Measurements from ENCODE around the gene TAF15.

The TAF15 gene

DNA sequence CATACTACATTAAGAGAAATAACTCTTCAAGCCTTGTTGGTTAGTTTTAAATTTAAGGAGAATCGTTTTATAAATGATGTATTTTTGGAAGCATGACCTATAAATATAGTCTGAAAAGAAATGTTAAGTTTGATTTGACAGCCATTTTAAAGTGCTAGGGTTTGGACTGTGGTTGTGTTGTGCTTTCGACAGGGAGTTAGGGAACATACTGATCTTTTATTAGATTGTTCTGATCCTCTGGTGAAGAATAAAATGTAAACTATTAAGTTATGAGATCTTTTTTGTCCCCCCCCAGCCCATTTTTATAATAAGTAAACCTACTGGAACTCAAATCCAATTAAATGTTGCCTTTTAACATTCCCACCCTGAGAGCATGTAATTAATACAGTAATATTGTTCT lies 12.0 kb downstream of the TAF15 start:
- DNase-seq (ENCODE audit: low read depth): no peak

DNA sequence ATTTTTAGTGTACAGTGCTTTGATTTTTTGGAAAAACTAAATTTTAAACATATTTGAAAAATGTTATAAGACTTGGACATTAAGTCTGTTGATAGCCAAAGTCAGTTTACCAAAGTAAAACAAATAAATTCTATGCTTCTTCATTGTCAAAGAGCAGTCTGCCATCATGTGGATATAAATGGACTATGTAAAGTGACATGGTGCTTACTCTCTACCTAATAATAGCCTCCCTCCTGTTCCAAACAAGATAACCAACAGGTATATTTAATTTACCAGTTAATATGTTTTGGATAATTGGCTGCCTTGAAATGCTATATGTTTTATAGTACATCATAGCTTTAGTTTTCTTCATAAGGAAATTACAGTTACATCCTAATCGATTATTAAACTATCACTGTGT lies 15.9 kb downstream of the TAF15 start:
- no peak for DNase-seq (ENCODE audit: low read depth)

DNA sequence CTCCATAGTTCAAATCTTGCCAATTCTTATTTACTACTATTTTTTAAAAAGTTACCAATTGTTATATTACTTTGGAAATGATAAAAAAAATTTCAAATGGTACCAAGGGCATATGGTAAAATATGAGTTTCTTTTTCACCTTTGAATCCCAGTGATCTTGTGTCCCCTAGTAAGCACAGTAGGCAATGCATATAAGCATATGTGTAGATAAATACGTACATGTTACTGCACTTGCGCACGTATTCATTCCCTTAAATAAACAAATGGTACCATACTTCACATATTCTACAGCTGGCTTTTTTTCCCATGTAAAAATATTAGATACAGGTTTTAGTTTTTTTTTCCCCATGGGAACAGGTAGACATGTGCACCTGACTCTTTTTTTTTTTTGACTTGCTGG lies 31.8 kb downstream of the TAF15 start:
- no peak for DNase-seq (ENCODE audit: low read depth)

DNA sequence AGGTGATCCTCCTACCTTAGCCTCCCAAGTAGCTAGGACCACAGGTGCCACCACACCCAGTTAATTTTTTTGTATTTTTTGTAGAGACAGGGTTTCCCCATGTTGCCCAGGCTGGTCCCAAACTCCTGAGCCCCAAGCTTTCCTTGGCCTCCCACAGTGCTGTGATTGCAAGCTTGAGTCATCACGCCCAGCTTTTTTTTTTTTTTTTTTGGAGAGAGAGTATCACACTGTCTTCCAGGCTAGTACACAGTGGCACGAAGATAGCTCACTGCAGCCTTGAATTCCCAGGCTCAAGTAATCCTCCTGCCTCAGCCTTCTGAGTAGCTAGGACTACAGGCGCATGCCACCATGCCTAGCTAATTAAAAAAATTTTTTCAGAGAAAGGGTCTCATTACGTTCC lies 32.2 kb downstream of the TAF15 start:
- DNase-seq (ENCODE audit: low read depth): no peak

DNA sequence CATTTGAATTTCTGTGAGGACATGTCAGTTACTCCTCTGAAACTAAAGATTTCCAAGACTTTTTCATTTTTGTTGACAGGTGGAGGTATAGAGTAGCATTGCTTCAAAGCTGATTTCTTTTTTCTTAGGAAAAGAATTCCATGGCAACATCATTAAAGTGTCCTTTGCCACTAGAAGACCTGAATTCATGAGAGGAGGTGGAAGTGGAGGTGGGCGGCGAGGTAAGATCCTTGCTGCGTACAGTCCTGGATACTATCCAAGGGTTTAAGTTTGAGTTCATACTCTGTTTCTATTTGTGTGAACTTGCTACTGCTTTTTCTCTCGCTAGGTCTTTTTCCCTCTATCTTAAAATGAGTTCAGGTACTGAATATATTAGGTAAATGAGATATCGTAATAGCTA lies 33.0 kb downstream of the TAF15 start:
- DNase-seq (ENCODE audit: low read depth): no peak

DNA sequence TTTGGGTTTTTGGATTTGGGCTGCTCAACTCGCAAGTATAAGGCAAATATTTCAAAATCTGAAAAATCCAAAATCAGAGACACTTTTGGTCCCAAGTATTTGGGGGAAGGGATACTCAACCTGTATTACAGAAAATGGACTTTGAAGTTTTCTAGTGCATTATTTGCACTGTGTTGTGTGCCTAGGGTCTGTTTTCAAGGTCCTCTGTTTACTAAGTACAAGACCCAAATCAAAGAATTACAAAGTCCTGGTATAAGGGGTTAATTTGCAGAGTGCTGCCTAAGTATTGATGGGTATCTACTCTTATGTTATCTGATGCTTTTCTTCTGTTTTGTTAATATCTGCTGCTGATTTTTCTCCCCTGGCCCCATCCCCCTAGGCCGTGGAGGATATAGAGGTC lies 34.4 kb downstream of the TAF15 start:
- no peak for DNase-seq (ENCODE audit: low read depth)

DNA sequence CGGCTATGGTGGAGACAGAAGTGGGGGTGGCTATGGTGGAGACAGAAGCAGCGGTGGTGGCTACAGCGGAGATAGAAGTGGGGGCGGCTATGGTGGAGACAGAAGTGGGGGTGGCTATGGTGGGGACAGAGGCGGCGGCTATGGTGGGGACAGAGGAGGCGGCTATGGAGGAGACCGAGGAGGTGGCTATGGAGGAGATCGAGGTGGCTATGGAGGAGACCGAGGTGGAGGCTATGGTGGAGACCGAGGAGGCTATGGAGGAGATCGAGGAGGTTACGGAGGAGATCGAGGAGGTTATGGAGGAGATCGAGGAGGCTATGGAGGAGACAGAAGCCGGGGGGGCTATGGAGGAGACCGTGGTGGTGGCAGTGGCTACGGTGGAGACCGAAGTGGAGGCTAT lies 35.3 kb downstream of the TAF15 start:
- no peak for DNase-seq (ENCODE audit: low read depth)

DNA sequence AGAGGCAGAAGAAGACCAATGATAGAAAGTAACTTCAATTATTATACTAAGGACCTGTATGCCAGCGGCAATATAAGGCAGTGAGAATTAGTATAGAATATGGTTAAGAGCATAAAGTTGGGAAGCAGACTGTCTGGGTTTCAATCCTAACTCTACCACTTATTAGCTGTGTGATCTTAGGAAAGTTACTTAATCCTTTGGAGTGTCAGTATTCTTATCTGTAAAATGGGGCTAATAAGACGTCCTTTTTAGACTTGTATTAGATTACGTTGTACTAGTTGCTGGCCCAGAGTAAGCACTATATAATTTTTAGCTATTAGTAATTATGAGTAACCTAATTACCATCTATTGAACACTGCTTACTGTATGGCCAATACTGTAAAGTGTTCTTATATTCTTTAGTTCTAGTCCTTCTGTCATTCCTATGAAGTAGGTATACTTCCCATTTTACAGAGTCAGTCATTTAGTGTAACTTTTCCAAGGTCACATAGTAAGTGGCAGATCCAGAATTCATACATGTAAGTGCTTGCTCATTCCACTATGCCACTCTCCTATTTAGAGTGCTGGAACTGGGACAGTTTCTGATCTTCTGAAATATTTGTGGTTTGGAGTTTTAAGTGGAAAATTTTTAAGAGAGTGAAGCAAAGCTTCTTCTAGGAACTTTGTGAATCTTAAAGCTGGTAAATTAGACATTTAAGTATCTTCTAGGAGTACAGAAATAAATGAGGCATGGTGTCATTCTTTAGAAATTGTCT lies 36.9 kb downstream of the TAF15 start:
- DNase-seq (ENCODE audit: low read depth): no peak

DNA sequence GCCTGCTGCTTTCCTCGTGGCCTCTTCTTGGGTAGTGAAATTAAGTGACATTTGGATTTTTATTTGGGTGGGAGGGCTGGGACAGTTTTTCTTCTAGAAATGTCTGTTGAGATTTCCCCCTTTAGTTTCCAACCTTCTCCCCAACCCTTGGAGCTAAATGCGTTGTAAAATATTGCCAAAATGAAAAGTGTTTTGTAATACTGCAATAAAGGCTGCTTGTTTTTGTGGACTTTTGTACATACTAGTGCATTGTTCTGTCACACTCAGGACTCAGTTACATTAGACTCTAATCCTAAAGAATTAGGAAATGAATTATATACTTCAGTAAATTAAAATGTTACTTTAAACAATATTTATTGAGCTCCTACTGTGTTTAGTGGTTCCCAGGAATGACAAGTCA lies 37.7 kb downstream of the TAF15 start:
- no peak for DNase-seq (ENCODE audit: low read depth)

DNA sequence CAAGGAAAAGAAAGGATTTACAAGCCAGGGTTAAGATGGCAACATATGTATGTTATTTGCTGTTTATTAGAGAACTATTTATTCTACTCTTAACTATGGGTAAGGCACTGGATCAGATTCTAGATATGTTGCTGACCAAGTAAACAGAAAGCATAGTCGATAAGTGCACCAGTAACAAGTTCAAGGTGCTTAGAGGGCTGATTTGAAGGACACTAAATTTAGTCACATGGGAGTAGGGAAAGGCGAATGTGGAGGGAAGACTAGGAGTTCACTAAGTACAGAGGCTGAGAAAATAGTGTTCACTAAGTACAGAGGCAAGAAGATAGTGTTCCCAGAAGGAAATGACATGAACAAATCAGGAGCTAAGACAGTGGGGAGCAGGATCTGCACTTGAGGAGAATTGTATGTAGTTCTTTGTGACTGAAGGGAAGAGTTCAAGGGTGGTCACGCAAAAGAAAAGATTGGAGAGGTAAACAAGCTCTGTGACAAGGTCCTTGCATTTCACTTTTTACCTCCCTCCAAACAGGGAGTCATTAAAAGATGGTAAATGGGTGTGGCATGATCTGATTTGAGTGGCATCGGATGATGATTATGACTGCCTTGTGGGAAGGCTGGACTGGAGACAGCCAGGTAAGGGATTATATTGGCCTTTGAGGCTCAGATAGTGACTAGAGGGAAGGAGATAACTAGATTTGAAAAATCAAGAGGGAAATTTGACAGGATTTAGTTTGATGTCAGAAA lies 38.5 kb downstream of the TAF15 start:
- no peak for DNase-seq (ENCODE audit: low read depth)

DNA sequence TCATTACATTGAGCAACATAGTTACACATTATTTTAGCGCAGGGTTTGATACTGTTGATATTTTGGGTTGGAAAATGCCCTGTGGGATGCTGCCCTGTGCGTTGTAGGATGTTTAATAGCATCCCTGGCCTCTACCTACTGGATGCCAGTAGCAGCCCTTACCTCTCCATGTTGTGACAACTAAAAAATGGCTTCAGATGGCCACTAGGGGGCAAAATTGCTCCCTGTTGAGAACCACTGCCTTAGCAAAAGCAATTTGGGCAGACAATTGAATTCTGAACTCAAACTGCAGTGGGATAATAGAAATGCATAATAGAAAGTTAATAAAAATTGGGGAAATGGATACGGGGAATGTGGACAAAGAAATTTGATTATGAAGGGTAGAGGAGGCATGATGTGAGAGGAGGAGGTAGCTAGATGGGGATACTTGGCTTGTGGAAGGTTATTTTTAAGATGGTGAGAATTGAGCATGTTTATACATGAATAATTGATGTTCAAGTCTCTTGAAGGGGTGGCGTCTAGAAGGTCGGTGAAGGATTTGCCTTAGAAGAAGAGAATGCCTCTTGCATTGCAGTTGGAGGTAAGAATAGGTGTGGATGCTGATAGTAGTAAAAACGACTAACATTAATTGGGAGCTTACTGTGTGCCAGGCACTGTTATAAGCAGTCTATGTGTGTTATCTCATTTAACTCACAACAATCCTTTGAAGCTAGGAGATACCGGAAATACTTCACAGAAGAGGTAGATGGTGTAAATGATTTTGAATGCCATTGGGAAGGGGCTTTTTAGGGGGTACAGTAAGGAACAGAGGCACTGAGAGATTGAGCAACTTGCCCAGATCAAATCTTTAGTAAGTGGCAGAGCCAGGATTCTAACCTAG lies 40.4 kb downstream of the TAF15 start:
- no peak for DNase-seq (ENCODE audit: low read depth)

DNA sequence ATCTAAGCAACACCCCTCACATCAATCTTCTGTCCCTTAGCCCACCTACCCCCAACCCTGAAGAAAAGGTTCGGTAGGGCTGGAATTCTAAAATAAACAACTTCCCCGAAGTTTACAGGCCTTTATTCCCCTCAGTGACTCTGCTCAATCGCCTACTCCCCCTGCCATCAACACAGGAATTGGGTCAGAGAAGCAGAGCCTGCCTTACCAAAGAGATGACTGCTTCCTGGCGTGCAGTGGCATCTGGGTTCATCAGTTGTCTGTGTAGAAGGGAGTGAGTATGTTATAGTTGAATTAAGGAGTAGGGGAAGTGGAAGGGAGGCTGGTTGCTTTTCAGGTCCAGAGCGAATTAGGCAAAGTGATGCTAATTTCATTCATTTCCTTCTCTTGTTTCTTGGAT lies 46.7 kb downstream of the TAF15 start:
- DNase-seq (ENCODE audit: low read depth): no peak

DNA sequence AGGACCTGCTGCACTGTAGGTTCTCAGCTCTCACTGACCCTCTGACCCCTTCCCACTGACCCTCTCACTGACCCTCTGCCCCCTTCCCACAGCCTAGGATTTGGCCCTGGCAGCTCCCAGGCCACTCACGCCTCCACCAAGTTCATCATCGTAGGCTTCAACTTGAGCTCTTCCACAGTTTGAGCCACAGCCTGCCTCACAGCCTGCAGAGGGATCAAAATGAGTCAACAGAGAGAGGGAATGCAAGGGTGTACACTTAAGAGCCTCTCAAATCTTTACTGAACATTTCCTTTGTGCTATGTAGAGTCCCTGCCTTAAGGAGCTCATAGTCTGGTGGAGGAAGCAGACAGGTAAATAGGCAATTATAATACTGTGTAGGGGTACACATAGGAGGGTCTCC lies 47.3 kb downstream of the TAF15 start:
- no peak for DNase-seq (ENCODE audit: low read depth)

DNA sequence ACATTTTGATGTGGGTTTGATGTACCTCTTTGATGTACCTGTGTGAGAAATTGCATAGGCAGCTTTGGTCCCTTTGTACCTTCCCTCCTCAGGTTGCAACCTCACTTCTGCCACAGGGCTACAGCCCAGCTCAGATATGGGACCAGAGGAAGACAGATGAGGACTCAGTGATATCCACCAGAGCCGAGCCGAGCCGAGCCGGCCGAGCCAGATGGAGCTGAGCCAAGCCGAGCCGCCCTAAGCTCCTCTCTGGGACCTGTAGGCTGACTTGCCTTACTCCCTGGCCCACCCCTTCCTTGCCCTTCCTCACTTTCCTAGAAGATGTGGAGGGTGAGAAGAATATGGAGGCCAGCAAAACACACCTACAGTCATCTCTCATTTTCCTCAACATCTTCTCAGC lies 55.6 kb downstream of the TAF15 start:
- no peak for DNase-seq (ENCODE audit: low read depth)

DNA sequence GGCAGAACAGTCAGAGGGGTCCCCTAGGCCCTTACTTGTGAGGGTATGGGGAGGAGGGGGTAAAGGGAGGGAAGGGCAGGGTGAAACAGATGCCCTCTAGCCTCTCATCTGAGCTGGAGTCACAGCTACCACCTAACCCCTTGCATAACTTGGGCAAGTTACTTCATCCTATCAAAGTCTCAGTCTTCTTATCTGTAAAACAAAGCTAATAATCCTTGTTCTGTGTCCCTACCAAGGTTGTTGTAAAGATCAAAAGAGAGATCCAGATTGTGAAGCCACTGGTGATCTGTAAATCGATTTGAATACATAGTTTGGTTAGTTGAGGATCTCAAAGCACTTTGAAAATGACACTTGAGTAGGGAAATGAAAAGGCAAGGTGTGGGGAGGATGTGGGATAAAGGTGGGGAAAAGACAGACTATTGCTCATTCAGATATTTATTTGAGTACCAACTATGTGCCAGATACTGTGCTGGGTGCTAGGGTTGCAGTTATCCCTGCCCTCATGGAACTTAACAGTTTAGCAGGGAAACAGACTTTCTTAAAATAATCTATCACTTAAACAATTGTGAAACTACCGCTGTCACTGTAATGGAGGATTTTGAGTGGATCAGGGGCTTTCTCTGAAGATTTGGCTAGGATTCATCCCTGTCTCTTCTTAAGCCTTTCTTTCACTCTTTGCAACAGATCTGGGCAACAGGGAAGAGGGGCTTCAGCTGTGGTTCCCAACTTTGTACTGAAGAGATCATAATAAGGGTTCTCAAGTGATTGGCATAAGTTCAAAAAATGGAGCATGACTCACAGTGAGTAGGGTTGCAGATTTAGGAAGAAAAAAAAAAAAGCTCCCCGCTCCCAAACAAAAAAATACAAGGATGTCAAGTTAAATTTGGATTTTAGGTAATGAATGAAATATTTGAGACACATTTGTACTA lies 56.4 kb downstream of the TAF15 start:
- no peak for DNase-seq (ENCODE audit: low read depth)

DNA sequence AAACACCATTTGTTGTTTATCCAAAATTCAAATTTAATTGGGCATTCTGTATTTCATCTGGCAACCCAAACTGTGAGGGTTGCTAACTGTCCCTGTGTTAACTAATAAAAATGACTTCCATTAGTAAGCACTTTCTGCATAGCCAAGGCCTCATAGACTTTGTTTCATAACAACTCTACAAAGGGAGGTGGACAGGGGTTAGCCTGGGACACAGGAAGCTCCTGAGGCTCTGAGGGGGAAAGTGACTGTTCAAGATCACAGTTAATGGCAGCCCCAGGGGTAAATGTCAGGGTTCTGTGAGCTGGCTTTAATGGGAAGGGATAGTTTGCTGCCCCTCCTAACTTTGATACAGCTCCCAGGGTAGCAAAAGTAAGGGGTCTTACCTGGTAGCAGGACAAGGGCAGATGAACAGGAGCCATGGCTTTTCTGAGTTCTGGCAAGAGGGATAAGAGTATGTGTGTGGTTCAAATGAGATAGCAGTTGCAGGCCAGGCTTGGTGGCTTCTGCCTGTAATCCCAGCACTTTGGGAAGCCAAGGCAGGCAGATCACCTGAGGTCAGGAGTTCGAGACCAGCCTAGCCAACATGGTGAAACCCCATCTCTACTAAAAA lies 57.2 kb downstream of the TAF15 start:
- DNase-seq (ENCODE audit: low read depth): no peak

DNA sequence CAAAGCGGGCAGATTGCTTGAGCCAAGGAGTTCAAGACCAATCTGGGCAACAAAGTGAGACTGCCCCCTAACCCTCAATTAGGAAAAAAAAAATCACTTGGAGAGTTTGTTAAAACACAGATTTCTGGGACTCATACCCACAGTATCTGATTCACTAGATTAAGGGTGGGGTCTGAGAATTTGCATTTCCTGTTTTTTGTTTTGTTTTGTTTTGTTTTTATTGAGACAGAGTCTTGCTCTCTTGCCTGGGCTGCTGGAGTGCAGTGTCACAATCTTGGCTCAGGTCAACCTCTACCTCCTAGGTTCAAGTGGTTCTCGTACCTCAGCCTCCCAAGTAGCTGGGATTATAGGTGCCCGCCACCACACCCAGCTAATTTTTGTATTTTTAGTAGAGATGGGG lies 58.3 kb downstream of the TAF15 start:
- no peak for DNase-seq (ENCODE audit: low read depth)

DNA sequence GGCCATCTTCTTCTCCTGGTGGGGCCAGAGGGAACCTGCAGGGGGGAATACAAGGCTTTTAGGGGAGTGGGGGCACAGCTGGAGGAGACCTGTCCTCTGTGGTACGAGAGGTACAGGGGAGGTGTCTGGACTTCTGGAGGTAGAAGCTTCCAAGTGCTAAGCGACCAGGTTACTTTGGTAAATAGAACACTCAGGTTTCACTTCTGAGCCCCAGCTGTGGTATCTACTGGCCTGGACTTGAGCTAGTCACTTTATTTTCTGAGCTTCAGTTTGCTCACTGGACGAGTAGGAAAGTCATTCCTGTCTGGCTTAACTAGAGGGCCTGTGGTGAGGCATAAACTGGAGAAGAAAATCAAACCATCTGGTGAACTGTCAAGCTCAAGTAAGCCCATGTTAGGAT lies 59.5 kb downstream of the TAF15 start, which contains the start of gene HEATR9:
Gene HEATR9 (minus strand): TSS at position 155 of the 400 bp plus-strand sequence. CDS start 149 bp downstream, at position 6.
- no peak for DNase-seq (ENCODE audit: low read depth)

DNA sequence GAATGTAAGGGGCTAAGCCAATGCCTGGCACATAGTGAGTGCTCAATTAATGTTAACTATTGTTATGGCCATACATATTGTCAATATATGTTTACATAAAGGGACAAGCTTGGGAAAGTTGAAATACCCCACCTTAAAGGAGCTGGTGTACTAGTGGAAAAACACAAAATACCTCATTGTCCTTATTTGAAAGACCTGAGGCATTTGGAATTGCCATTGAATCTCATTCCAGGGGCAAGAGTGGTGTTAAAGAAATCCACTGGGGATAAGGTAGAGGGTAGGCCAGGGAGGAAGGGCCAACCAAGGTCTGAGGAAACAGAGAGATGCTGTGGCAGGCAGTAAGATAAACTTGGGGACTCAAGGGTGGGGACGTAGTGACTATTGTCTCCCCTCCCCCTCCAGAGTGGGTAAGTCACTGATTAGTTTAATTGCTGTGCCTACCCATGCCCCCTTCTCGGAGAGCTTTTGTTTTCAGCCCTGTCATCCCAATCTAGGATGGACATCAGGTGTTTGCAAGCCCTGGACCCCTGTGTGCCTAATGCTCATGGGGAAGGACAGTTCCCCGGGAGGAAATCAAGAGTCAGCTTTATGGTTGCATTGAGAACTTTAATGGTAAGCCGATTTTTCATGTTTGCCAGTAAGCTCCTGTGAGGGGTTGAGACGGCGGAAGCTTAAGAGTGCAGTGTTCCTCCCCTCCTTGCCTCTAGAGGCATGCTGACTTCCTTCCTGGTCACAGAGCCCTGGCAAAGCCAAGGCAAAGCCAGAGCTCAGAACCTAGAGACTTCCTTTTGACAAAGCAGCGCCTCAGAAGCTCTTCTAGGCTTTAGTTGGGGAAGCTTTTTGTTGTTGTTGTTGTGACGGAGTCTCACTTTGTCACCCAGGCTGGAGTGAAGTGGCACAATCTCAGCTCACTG lies 61.9 kb downstream of the TAF15 start:
- no peak for DNase-seq (ENCODE audit: low read depth)

Measured in stimulated activated CD8-positive, alpha-beta memory T cell treated with anti-CD3 and anti-CD28 coated beads, Interleukin-15, amount 100 ng/mL, for 24 hours (primary cell).